ENCODE data around the gene RIMBP2.
A peak's percentile ranks its signal among the peaks of the same experiment; 100 is the strongest.

The RIMBP2 gene

GRCh38 chr12:130460611-130461446 is 255.3 kb downstream of the RIMBP2 start:
- H3K9ac ChIP-seq: no peak overlapping the region
- H3K4me1 ChIP-seq: peaks cover 22% of the 10 kb centered on the region
- no peak overlapping the region for H3K4me3 ChIP-seq
- TF ChIP-seq Cebpa-rat (IDR thresholded peaks at IDR 0.05): no peak
- no peak overlapping the region for H3K27ac ChIP-seq
- H3K36me3 ChIP-seq: no peaks in the 10 kb centered on the region
- no peak overlapping the region for H3K4me2 ChIP-seq
- H3K9me3 ChIP-seq: no peaks in the 10 kb centered on the region
- H4K20me1 ChIP-seq: no peaks in the 10 kb centered on the region; the same call in 1 of the 2 replicates
- no peaks in the 10 kb centered on the region for H3K27me3 ChIP-seq

GRCh38 chr12:130459916-130460315 is 256.2 kb downstream of the RIMBP2 start:
- no peaks in the 10 kb centered on the region for H3K9me3 ChIP-seq
- H3K4me2 ChIP-seq: no peak overlapping the region
- TF ChIP-seq Cebpa-rat (IDR thresholded peaks at IDR 0.05): no peak
- peaks cover 20% of the 10 kb centered on the region for H3K4me1 ChIP-seq
- H3K27me3 ChIP-seq: no peaks in the 10 kb centered on the region
- H3K4me3 ChIP-seq: no peak overlapping the region
- H3K27ac ChIP-seq: no peak overlapping the region
- no peaks in the 10 kb centered on the region; the same call in 1 of the 2 replicates for H4K20me1 ChIP-seq
- H3K9ac ChIP-seq: no peak overlapping the region
- no peaks in the 10 kb centered on the region for H3K36me3 ChIP-seq

- Histone ChIP-seq H3K36me3 (no peaks in the 10 kb centered on the region), H3K9ac (no peak overlapping the region), H3K4me1 (peaks cover 24% of the 10 kb centered on the region), H4K20me1 (no peaks in the 10 kb centered on the region; the same call in 1 of the 2 replicates), H3K9me3 (no peaks in the 10 kb centered on the region), H3K27ac (no peak overlapping the region), H3K4me2 (no peak overlapping the region), H3K27me3 (no peaks in the 10 kb centered on the region), H3K4me3 (no peak overlapping the region)
- no peak for TF ChIP-seq Cebpa-rat (IDR thresholded peaks at IDR 0.05)
These were observed 257.8 kb downstream of the RIMBP2 start for GRCh38 chr12:130458341-130458740.

- no peak for TF ChIP-seq Cebpa-rat (IDR thresholded peaks at IDR 0.05)
- no peaks in the 10 kb centered on the region for H3K36me3 ChIP-seq
These were observed 258.9 kb downstream of the RIMBP2 start for GRCh38 chr12:130457215-130457614.

GRCh38 chr12:130456375-130457199 is 259.5 kb downstream of the RIMBP2 start:
- Histone ChIP-seq H3K9me3 (no peaks in the 10 kb centered on the region), H3K27me3 (no peaks in the 10 kb centered on the region)

More at GRCh38 chr12:130457215-130457614, 258.9 kb downstream of the RIMBP2 start:
- Histone ChIP-seq H3K27ac (no peak overlapping the region), H3K9ac (no peak overlapping the region), H3K4me2 (peak overlapping the region; percentile 36), H3K4me1 (peaks cover 24% of the 10 kb centered on the region), H3K4me3 (no peak overlapping the region), H3K9me3 (no peaks in the 10 kb centered on the region), H4K20me1 (no peaks in the 10 kb centered on the region; the same call in 1 of the 2 replicates), H3K27me3 (no peaks in the 10 kb centered on the region)

GRCh38 chr12:130455161-130455560 is 260.9 kb downstream of the RIMBP2 start:
- Histone ChIP-seq H3K27me3 (no peaks in the 10 kb centered on the region), H3K9ac (no peak overlapping the region), H3K4me1 (peaks cover 24% of the 10 kb centered on the region), H3K9me3 (no peaks in the 10 kb centered on the region), H3K4me3 (no peak overlapping the region), H3K4me2 (no peak overlapping the region), H3K27ac (no peak overlapping the region), H3K36me3 (no peaks in the 10 kb centered on the region), H4K20me1 (no peaks in the 10 kb centered on the region; the same call in 1 of the 2 replicates)
- no peak for TF ChIP-seq Cebpa-rat (IDR thresholded peaks at IDR 0.05)

More at GRCh38 chr12:130456375-130457199, 259.5 kb downstream of the RIMBP2 start:
- Histone ChIP-seq H3K27ac (no peak overlapping the region), H3K36me3 (no peaks in the 10 kb centered on the region), H3K9ac (no peak overlapping the region), H4K20me1 (no peaks in the 10 kb centered on the region; the same call in 1 of the 2 replicates), H3K4me1 (peaks cover 24% of the 10 kb centered on the region), H3K4me3 (no peak overlapping the region), H3K4me2 (peak overlapping the region; percentile 36)
- no peak for TF ChIP-seq Cebpa-rat (IDR thresholded peaks at IDR 0.05)

GRCh38 chr12:130454296-130454695 is 261.8 kb downstream of the RIMBP2 start:
- H3K4me1 ChIP-seq: peaks cover 20% of the 10 kb centered on the region
- no peak overlapping the region for H3K4me3 ChIP-seq
- no peaks in the 10 kb centered on the region for H3K36me3 ChIP-seq
- no peaks in the 10 kb centered on the region; the same call in 1 of the 2 replicates for H4K20me1 ChIP-seq
- H3K4me2 ChIP-seq: no peak overlapping the region
- H3K27ac ChIP-seq: no peak overlapping the region
- H3K27me3 ChIP-seq: no peaks in the 10 kb centered on the region
- no peaks in the 10 kb centered on the region for H3K9me3 ChIP-seq
- H3K9ac ChIP-seq: no peak overlapping the region
- no peak for TF ChIP-seq Cebpa-rat (IDR thresholded peaks at IDR 0.05)

- no peak overlapping the region for H3K4me3 ChIP-seq
- H3K27me3 ChIP-seq: no peaks in the 10 kb centered on the region
- no peaks in the 10 kb centered on the region for H3K9me3 ChIP-seq
- H4K20me1 ChIP-seq: no peaks in the 10 kb centered on the region; the same call in 1 of the 2 replicates
- H3K4me2 ChIP-seq: no peak overlapping the region
- no peak for TF ChIP-seq Cebpa-rat (IDR thresholded peaks at IDR 0.05)
- H3K4me1 ChIP-seq: peaks cover 19% of the 10 kb centered on the region
- no peaks in the 10 kb centered on the region for H3K36me3 ChIP-seq
- no peak overlapping the region for H3K27ac ChIP-seq
- H3K9ac ChIP-seq: no peak overlapping the region
These were observed 263.6 kb downstream of the RIMBP2 start for GRCh38 chr12:130452546-130452945.

GRCh38 chr12:130451001-130451930 is 264.8 kb downstream of the RIMBP2 start:
- no peak overlapping the region for H3K27ac ChIP-seq
- H3K4me2 ChIP-seq: no peak overlapping the region
- no peak for TF ChIP-seq Cebpa-rat (IDR thresholded peaks at IDR 0.05)
- peaks cover 8% of the 10 kb centered on the region; the same call in 1 of the 2 replicates for H3K4me1 ChIP-seq
- no peaks in the 10 kb centered on the region for H3K9me3 ChIP-seq
- no peaks in the 10 kb centered on the region for H3K27me3 ChIP-seq
- H4K20me1 ChIP-seq: no peaks in the 10 kb centered on the region
- no peaks in the 10 kb centered on the region for H3K36me3 ChIP-seq
- no peak overlapping the region for H3K9ac ChIP-seq
- no peak overlapping the region for H3K4me3 ChIP-seq

Data from BLaER1 (cell line).